ENCODE data around the gene CFAP91.

GRCh38 chr3:119664850-119665379 is 37.9 kb upstream of the CFAP91 start:
- TF ChIP-seq CTCF (IDR thresholded peaks at IDR 0.05), result no peak
- TF ChIP-seq POLR2A (IDR thresholded peaks at IDR 0.05), result no peak
